Activated CD4-positive, alpha-beta T cell treated with anti-CD3 and anti-CD28 coated beads, Interleukin-2, amount 50 U/mL, for 1 hour (primary cell): ENCODE results near the gene KLHL6.
"Not testable (repeated sequence)": the region's sequence is repeated elsewhere in the genome, so short reads cannot be mapped to it uniquely, and the experiment has no call there.

ENCODE experiments used
- DNase-seq: peaks from one replicate; pipeline ENCODE4 v3.0.0-alpha.2; 2020

The KLHL6 gene

GRCh38 chr3:183443395-183444385 lies 111.8 kb downstream of the KLHL6 start:
- no peak for DNase-seq

- no peak for DNase-seq
Measured at GRCh38 chr3:183442994-183443393, 112.5 kb downstream of the KLHL6 start.

GRCh38 chr3:183440521-183440920 lies 115.0 kb downstream of the KLHL6 start:
- DNase-seq, result not testable (repeated sequence)

- DNase-seq, result no peak
Measured at GRCh38 chr3:183439515-183439914, 116.0 kb downstream of the KLHL6 start.

- no peak for DNase-seq
Measured at GRCh38 chr3:183438735-183439134, 116.8 kb downstream of the KLHL6 start.

- no peak for DNase-seq
Measured at GRCh38 chr3:183437666-183438564, 117.6 kb downstream of the KLHL6 start.
